Measurements from ENCODE around the gene SYT15. TPM values are rescaled to one million over a fixed set of nuclear protein-coding genes. Genes with fewer than 3 reads are reported as not detected.
"Not testable (repeated sequence)": the region's sequence is repeated elsewhere in the genome, so short reads cannot be mapped to it uniquely, and the experiment has no call there.

The SYT15 gene
- total and polyA plus RNA-seq, 8 donors: 2.1 to 10.7 (median 3.3) TPM

DNA sequence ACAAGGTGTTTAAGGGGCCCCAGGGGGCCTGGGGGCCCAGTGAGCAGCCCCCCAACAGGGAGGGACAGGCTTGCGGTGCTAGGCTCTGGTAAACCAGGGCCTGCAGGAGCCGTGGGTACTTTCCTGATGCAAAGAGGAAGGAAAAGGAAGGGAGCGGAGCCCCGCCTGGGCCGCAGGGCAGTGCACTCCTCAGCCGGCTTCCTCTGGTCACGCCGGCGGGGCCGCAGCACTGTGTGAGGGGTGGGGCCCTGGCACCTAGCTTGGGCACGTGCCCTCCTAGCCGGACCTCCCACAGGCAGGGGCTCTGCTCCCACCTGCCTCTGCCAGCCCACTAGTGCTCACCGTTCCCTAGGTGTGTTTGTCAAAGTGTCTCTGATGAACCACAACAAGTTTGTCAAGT lies 6.3 kb downstream of the SYT15 start:
- H3K27me3 ChIP-seq; intact Hi-C loops (cut with DNase I); H3K4me1 ChIP-seq; H3K9me3 ChIP-seq; H3K27ac ChIP-seq; ATAC-seq; H3K4me3 ChIP-seq; FAIRE-seq; DNase-seq; H3K36me3 ChIP-seq: not testable (repeated sequence)
- WGBS, 2 donors: no CpG with 5 or more reads among the region's 13 CpGs

- H3K4me3 ChIP-seq; H3K27ac ChIP-seq; H3K27me3 ChIP-seq; H3K4me1 ChIP-seq; DNase-seq; FAIRE-seq; H3K9me3 ChIP-seq; ATAC-seq; H3K36me3 ChIP-seq; intact Hi-C loops (cut with DNase I): not testable (repeated sequence)
- no CpG with 5 or more reads among the region's 24 CpGs for WGBS, 2 donors
These were observed 8.6 kb downstream of the SYT15 start for GRCh38 chr10:46587546-46587945.

DNA sequence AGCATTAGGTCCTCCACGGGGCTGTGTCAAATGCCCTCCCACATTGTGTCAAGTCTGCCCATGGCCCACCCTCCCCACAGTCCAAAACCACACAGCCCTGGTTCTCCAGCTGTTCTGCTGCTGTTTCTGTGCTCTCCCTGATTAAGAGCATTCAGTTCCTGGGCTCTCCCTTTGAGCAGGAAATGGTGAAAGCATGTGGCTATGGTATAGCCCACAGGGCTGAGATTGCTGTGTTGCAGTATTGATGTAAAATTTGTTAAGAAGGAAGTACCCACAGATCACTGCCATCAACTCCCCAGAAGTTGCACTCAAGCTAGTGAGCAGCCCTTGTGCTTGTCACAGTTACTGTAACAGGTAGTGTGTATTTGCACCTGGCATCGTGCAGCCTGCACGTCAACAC lies 9.3 kb downstream of the SYT15 start:
- FAIRE-seq; H3K4me1 ChIP-seq; H3K4me3 ChIP-seq; DNase-seq; H3K36me3 ChIP-seq; H3K27me3 ChIP-seq; H3K9me3 ChIP-seq; H3K27ac ChIP-seq; intact Hi-C loops (cut with DNase I): not testable (repeated sequence)
- WGBS, 2 donors: no CpG with 5 or more reads among the region's 3 CpGs
- peak in 2 of 4 donors; percentile 7 to 15 for ATAC-seq

DNA sequence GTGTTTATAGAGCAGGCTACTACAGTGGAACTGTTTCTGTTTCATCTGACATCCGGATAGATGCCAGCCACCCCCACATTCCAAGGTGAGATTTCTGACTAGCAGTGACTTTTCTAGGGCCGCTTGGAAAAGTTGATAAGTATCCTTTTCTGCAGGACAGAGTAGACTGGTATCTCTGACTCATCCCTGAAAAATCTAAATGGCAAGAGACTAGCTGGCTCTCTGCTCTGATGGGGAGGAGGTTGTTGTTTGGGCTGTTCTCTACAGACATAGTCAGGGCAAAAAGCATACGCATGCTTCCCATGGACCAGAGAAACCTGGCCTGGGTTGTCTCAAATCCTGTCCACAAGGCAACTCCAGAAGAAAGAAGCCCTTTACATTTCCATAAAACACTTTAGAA lies 10.7 kb downstream of the SYT15 start:
- ATAC-seq; H3K4me1 ChIP-seq; H3K9me3 ChIP-seq; H3K36me3 ChIP-seq; intact Hi-C loops (cut with DNase I); DNase-seq; H3K4me3 ChIP-seq; FAIRE-seq; H3K27ac ChIP-seq; H3K27me3 ChIP-seq: not testable (repeated sequence)
- WGBS, 2 donors: no CpG with 5 or more reads among the region's 3 CpGs

- H3K4me1 ChIP-seq; H3K27me3 ChIP-seq; H3K27ac ChIP-seq; H3K36me3 ChIP-seq; DNase-seq; H3K4me3 ChIP-seq; intact Hi-C loops (cut with DNase I); FAIRE-seq; ATAC-seq; H3K9me3 ChIP-seq: not testable (repeated sequence)
- WGBS, 2 donors: no CpG with 5 or more reads among the region's 8 CpGs
These were observed 12.1 kb downstream of the SYT15 start for GRCh38 chr10:46591053-46591452.

DNA sequence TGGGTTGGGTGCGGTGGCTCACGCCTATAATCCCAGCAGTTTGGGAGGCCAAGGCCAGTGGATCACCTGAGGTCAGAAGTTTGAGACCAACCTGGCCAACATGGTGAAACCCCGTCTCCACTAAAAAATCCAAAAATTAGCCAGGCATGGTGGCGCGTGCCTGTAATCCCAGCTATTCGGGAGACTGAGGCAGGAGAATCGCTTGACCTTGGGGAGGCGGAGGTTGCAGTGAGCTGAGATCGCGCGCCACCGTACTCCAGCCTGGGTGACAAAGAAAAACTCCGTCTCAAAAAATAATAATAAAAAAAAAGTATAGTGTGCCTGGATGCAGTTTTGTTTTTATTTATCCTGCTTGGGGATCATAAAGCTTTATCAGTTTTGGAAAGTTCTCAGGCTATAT lies 14.4 kb downstream of the SYT15 start:
- H3K36me3 ChIP-seq; DNase-seq; H3K4me1 ChIP-seq; H3K27ac ChIP-seq; H3K27me3 ChIP-seq; ATAC-seq; intact Hi-C loops (cut with DNase I); H3K4me3 ChIP-seq; H3K9me3 ChIP-seq; FAIRE-seq: not testable (repeated sequence)
- 94 to 97% methylated on average over 13 of the region's 13 CpGs for WGBS, 2 donors

- DNase-seq; H3K4me1 ChIP-seq; H3K4me3 ChIP-seq; intact Hi-C loops (cut with DNase I); H3K27ac ChIP-seq; H3K27me3 ChIP-seq; H3K9me3 ChIP-seq; H3K36me3 ChIP-seq: not testable (repeated sequence)
- whole genome bisulfite sequencing, 2 donors: 14 to 23% methylated on average over 5 of the region's 6 CpGs
- FAIRE-seq (peak; percentile 77), ATAC-seq (peak; percentile 27 to 66 (median 60))
These were observed 15.6 kb downstream of the SYT15 start for GRCh38 chr10:46594453-46595063.

GRCh38 chr10:46596570-46596969 lies 17.6 kb downstream of the SYT15 start:
- H3K9me3 ChIP-seq; ATAC-seq; DNase-seq; H3K4me1 ChIP-seq; FAIRE-seq; H3K4me3 ChIP-seq; H3K27me3 ChIP-seq; H3K27ac ChIP-seq; H3K36me3 ChIP-seq; intact Hi-C loops (cut with DNase I): not testable (repeated sequence)
- WGBS, 2 donors: 79 to 91% methylated on average over 2 of the region's 4 CpGs

DNA sequence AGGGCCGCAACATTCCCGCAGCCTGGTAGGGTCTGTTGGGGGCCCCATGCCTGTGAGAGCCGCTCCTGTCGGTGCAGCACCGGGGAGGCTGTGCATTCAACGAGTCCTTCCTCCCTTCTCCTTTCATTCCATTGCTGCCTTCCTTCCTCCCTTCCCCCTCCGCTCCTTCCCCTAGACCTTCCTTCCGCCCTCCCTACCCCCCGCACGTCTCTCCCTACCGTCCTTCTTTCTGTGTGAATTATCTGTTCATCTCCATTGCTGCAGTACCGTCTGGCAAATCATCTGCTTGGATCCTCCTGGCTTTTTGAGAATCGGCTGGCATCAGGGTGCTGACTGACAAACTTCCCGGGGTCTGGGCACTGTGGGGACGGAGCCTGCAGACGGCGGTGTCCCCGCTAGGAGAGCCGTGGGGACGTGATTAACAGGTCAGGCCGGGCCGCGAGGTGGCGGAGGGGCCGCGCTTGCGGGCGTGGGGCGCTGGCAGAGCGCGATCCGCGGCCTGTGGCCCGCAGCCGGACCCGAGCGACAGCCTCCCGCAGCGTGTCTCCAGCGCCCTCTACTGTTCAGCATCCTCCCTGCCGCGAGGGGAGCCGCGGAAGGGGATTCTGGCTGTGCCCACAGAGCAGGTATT lies 18.8 kb downstream of the SYT15 start:
- FAIRE-seq; H3K36me3 ChIP-seq; H3K27ac ChIP-seq; H3K27me3 ChIP-seq; H3K4me1 ChIP-seq; H3K9me3 ChIP-seq; intact Hi-C loops (cut with DNase I): not testable (repeated sequence)
- H3K4me3 ChIP-seq: peak overlapping the region in 2 of 4 donors; percentile 21 to 40
- DNase-seq: peak in 3 of 6 donors; percentile 32 to 42 (median 37)
- 0 to 1% methylated on average over 8 to 27 of the region's 44 CpGs for WGBS, 2 donors
- peak; percentile 89 to 96 (median 96) for ATAC-seq
- TF ChIP-seq CTCF (IDR thresholded peaks at IDR 0.05): peak in 2 of 4 donors; percentile 10

DNA sequence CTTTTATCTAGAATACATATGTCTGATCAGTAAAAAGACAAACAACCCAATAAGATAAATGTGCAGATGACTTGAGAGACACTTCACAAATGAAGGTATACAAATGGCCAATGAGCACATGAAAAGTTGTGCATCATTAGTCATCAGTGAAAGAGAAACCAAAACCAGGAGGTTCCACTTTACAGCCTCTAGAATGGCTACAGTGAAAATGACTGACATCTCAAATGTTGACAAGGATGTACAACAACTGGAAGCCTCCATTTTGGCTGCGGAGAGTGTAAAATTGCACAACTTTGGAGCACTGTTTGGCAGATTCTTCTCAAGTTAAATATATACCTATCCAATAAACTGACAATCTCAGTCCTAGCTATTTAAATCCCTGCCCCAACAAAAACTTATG lies 21.6 kb downstream of the SYT15 start:
- not testable (repeated sequence) for FAIRE-seq, H3K36me3 ChIP-seq

GRCh38 chr10:46615540-46615939 lies 36.6 kb downstream of the SYT15 start:
- intact Hi-C loops (cut with DNase I); H3K36me3 ChIP-seq; H3K27me3 ChIP-seq; FAIRE-seq; DNase-seq; H3K27ac ChIP-seq; H3K4me1 ChIP-seq; H3K4me3 ChIP-seq; H3K9me3 ChIP-seq: not testable (repeated sequence)
- no CpG with 5 or more reads among the region's 6 CpGs for WGBS, 2 donors
- ATAC-seq: peak in 2 of 4 donors; percentile 27 to 38

More for the DNA sequence above, 21.6 kb downstream of the SYT15 start:
- H3K4me1 ChIP-seq; H3K27me3 ChIP-seq; H3K4me3 ChIP-seq; ATAC-seq; H3K27ac ChIP-seq; H3K9me3 ChIP-seq; DNase-seq; intact Hi-C loops (cut with DNase I): not testable (repeated sequence)
- WGBS, 2 donors: 76 to 94% methylated on average over 1 of the region's 1 CpG
